ENCODE results near the gene HEATR3. TPM values are rescaled to one million over a fixed set of nuclear protein-coding genes. Genes with fewer than 3 reads are reported as not detected.

The HEATR3 gene
- total RNA-seq, 4 donors from 2014 or later: 13.7 to 31.2 (median 16.4) TPM

DNA sequence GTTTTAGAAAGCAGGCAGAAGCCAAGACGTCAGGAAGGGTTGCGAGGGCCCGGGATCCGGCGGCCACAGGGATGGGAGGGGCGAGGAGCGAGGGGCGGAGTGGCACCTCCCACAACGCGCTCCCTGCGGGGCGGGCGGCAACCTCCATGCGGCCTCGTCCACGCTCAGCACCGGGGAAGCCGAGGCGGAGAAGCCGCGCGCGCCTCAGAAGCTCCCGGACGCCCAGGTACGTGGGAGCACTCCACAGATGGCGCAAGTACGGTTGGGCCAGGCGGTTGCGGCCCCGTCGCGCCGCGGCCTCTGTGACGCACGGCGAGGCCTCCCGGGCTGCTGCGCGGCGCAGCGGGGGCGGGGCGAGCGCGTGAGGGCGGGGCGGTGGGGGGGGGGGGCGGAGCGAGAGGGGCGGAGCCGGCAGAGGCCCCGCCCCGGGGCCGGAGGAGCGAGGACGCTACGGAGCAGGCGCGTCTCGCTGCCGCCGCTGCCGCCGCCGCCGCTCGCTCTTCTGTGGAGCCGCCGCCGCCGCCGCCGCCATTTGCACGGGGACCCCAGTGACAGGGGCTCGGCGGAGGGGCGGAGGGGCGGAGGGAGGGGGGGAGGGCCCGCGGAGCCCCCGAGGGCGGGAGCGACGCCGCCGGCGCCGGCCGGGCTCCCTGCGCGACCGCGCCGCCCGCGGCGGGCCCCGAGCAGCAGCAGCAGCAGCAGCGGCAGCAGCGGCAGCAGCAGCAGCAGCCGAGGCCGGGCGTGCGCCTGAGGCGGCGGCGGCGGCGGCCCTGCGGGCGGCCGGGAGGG is 87.2 kb downstream of the HEATR3 start, which contains the start of gene TENT4B:
TENT4B (plus strand) TSS at position 500 of the 789 bp plus-strand sequence. CDS start 316 bp downstream, outside the sequence.
- H3K27me3 ChIP-seq: no peaks in the 10 kb centered on the region
- WGBS, 2 donors: 1% methylated on average over 17 of the region's 114 CpGs; no CpG with 5 or more reads in 1 of the 2 donors
- H3K9me3 ChIP-seq: no peaks in the 10 kb centered on the region
- no peaks in the 10 kb centered on the region for H3K36me3 ChIP-seq
- H3K27ac ChIP-seq: peak within 1 kb of the TSS; percentile 94 to 98 (median 96)
- intact Hi-C loops (cut with DNase I): no loop called here
- peaks cover 22 to 48% (median 27%) of the 10 kb centered on the region in 3 donors for H3K4me1 ChIP-seq
- peak in 3 of 4 donors; percentile 23 to 81 (median 74) for TF ChIP-seq POLR2A (IDR thresholded peaks at IDR 0.05)
- TF ChIP-seq, protein P1, sequence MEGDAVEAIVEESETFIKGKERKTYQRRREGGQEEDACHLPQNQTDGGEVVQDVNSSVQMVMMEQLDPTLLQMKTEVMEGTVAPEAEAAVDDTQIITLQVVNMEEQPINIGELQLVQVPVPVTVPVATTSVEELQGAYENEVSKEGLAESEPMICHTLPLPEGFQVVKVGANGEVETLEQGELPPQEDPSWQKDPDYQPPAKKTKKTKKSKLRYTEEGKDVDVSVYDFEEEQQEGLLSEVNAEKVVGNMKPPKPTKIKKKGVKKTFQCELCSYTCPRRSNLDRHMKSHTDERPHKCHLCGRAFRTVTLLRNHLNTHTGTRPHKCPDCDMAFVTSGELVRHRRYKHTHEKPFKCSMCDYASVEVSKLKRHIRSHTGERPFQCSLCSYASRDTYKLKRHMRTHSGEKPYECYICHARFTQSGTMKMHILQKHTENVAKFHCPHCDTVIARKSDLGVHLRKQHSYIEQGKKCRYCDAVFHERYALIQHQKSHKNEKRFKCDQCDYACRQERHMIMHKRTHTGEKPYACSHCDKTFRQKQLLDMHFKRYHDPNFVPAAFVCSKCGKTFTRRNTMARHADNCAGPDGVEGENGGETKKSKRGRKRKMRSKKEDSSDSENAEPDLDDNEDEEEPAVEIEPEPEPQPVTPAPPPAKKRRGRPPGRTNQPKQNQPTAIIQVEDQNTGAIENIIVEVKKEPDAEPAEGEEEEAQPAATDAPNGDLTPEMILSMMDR (IDR thresholded peaks at IDR 0.05): no peak
- H3K4me3 ChIP-seq: peak within 1 kb of the TSS; percentile 72 to 82 (median 76)
- DNase-seq: peak; percentile 38

DNA sequence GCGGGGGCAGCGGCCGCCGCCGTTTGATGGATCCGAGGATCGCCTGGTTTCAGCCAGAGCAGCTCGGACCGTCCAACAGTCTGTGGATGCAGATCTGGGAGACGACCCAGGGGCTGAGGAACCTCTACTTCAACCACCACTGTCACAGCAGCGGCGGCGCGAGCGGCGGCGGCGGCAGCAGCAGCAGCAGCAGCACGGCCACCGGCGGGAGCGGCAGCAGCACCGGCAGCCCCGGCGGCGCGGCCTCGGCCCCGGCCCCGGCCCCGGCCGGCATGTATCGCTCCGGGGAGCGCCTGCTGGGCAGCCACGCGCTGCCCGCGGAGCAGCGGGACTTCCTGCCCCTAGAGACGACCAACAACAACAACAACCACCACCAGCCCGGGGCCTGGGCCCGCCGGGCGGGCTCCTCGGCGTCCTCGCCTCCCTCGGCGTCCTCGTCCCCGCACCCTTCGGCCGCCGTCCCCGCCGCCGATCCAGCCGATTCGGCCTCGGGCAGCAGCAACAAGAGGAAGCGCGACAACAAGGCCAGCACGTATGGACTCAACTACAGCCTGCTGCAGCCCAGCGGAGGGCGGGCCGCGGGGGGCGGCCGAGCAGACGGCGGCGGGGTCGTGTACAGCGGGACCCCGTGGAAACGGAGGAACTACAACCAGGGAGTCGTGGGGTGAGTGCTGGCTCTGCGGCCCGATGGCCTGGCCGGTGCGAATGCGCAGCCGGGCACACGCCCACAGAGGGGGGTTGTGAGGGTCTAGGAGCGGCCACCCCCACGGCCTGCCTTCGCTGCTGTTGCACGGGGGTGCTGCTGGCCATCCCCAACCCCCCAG is 88.0 kb downstream of the HEATR3 start:
- DNase-seq: no peak
- H3K27ac ChIP-seq: peak overlapping the region; percentile 94 to 98 (median 96)
- WGBS, 2 donors: 0 to 9% methylated on average over 3 to 4 of the region's 89 CpGs
- no peak for TF ChIP-seq POLR2A (IDR thresholded peaks at IDR 0.05)
- TF ChIP-seq, protein P1 (IDR thresholded peaks at IDR 0.05): no peak
- H3K27me3 ChIP-seq: no peaks in the 10 kb centered on the region
- no peaks in the 10 kb centered on the region for H3K9me3 ChIP-seq
- peaks cover 27 to 54% (median 27%) of the 10 kb centered on the region in 3 donors for H3K4me1 ChIP-seq
- H3K36me3 ChIP-seq: no peaks in the 10 kb centered on the region
- H3K4me3 ChIP-seq: peak overlapping the region; percentile 72 to 82 (median 76)
- intact Hi-C loops (cut with DNase I): no loop called here

DNA sequence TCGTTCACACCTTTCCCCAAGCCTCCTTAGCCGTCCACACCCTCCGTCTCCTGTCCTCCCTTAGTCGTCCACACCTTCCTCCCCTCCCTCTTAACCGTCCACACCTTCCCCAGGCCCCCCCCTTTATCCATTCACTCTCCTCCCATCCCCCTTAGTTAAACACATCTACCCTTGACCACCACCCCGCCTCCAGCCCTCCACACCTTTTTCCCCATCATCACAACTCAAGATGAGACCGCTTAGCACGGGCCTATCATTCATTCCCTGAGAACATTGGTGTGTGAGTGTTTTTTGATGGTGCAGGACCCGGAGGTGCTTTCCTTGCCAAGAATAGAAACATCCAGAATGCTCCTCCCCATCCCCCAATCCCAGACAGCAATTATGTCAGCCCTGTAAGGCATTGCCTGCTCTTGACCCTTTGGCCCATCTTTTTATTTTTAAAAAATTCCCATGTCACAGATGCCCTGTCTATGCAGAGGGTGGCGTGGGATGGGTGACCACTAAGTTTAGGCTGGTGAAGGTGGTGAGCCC is 88.7 kb downstream of the HEATR3 start:
- peak overlapping the region; percentile 72 to 82 (median 76) for H3K4me3 ChIP-seq
- no peaks in the 10 kb centered on the region for H3K27me3 ChIP-seq
- no peaks in the 10 kb centered on the region for H3K9me3 ChIP-seq
- no peaks in the 10 kb centered on the region for H3K36me3 ChIP-seq
- TF ChIP-seq, protein P1 (IDR thresholded peaks at IDR 0.05): no peak
- no peak for TF ChIP-seq POLR2A (IDR thresholded peaks at IDR 0.05)
- DNase-seq: no peak
- 19 to 20% methylated on average over 10 of the region's 10 CpGs for WGBS, 2 donors
- H3K27ac ChIP-seq: peak overlapping the region; percentile 94 to 98 (median 96)
- intact Hi-C loops (cut with DNase I): no loop called here
- H3K4me1 ChIP-seq: peaks cover 27 to 61% (median 27%) of the 10 kb centered on the region in 3 donors

DNA sequence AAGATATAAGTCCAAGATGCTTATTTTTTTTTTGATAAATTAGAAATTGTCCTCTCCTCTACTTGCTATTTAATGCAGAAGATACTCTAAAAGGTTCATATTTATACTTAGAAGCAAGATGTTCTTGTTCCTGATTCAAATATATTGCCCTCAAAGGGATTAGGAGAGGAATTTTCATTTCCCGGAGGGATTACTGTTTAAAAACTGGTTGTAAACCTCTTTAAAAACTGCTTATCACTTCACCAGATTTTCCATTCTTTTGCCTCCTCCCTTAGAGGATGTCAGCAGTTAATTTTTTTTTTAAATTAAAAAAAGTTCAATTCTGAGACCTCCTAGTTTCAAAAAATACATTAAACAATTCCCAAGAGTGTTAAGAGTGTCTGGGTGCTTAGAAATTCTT is 90.2 kb downstream of the HEATR3 start:
- Histone ChIP-seq H3K27me3 (no peaks in the 10 kb centered on the region), H3K4me3 (peak overlapping the region in 3 of 4 donors; percentile 72 to 82 (median 73)), H3K4me1 (peaks cover 27 to 73% (median 27%) of the 10 kb centered on the region in 3 donors), H3K9me3 (no peaks in the 10 kb centered on the region), H3K27ac (peak overlapping the region in 2 of 4 donors; percentile 94 to 98), H3K36me3 (peaks cover 0 to 6% (median 0%) of the 10 kb centered on the region in 3 donors)
- WGBS, 2 donors: 35 to 39% methylated on average over 1 of the region's 1 CpG
- TF ChIP-seq, protein P1 (IDR thresholded peaks at IDR 0.05): no peak
- no peak for TF ChIP-seq POLR2A (IDR thresholded peaks at IDR 0.05)
- intact Hi-C loops (cut with DNase I): no loop called here
- no peak for DNase-seq

Small RNAs within 50 kb of the gene (small RNA-seq; reads per million reads assigned to genes)
- gene RF00017 (0 reads per million in 4 donors), gene RF00156 (0 to 0.09 (median 0) reads per million in 4 donors), gene RNY4P3 (0.07 to 0.74 (median 0.34) reads per million in 4 donors), gene RPL10P14 (0 reads per million in 4 donors)

Other genes with a start within 250 kb of the HEATR3 start
- 1 to 10 TPM in 2 of 4 donors, under 1 TPM in 2; 0.72 to 5.9 (median 1.1) TPM for gene ZNF423, start 209.9 kb upstream of the HEATR3 start, total RNA-seq
- 10 to 100 TPM; 14.1 to 18.4 (median 14.9) TPM for gene CNEP1R1, start 40.7 kb upstream of the HEATR3 start, total RNA-seq
- gene TENT4B, start 87.3 kb downstream of the HEATR3 start, total RNA-seq: 10 to 100 TPM in 1 of 4 donors, 1 to 10 TPM in 3; 6.3 to 11.4 (median 8.4) TPM
- 10 to 100 TPM; 21.2 to 23.9 (median 23.3) TPM for gene ADCY7, start 200.6 kb downstream of the HEATR3 start, total RNA-seq

Measured in esophagus squamous epithelium (tissue), 5 donors.